Stimulated activated CD8-positive, alpha-beta memory T cell treated with anti-CD3 and anti-CD28 coated beads, Interleukin-7, amount 100 ng/mL, for 24 hours (primary cell): Measurements from ENCODE around the gene TMEM44.
"Not testable (repeated sequence)": the region's sequence is repeated elsewhere in the genome, so short reads cannot be mapped to it uniquely, and the experiment has no call there.

ENCODE experiments used
- DNase-seq: peaks from one replicate; pipeline ENCODE4 v3.0.0-alpha.2; 2020; ENCODE audit warnings: low read depth

Gene TMEM44

DNA sequence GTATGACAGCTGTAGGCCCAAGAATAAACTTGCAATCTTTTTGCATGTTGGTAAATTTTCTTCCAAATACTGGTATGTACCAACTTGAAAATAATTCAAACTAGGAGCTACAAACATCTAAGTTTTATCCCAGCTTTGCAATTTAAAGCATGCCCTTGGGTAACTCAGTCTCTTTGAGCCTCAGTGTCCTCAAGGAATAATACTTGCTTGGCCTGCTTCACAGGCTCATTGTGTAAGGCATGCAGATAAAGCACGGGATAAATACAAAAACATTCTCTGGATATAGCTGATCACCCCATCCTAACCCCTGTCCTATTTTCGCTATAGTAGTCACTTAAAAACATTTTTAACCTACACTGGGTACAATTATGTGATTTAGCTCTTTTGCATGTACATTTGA is 9.6 kb upstream of the TMEM44 start:
- DNase-seq = no peak

- peak; percentile 15 for DNase-seq
These were observed 7.6 kb upstream of the TMEM44 start for GRCh38 chr3:194640829-194641228.

DNA sequence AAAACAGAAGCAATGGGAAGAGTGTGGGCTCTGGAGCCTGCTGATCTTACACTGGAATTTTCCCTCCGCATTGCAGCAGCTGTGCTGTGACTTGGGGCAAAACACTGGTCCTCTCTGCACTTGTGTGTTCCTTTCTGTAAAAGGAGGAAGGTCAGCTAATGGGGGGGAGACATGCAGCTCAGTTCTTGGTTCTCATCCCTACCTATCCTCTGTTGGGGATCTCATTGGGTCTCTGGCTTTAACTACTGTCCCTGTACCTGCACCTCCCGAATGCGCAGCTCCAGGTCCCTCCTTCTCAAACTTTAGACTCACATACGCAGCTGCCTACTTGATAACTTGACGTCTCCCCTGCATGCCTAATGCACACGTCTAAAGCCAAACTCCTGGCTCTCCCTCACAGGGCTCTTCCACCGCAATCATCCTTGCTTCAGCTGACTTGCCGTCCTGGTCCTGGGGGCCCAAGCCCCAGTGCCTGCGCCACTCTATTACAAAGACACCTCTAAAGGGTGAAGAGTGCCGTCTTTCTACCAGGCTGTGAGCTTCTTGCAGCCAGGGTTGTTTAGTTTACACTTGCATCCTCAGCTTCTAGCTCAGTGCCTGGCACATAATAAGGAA is 5.9 kb upstream of the TMEM44 start:
- DNase-seq = no peak

DNA sequence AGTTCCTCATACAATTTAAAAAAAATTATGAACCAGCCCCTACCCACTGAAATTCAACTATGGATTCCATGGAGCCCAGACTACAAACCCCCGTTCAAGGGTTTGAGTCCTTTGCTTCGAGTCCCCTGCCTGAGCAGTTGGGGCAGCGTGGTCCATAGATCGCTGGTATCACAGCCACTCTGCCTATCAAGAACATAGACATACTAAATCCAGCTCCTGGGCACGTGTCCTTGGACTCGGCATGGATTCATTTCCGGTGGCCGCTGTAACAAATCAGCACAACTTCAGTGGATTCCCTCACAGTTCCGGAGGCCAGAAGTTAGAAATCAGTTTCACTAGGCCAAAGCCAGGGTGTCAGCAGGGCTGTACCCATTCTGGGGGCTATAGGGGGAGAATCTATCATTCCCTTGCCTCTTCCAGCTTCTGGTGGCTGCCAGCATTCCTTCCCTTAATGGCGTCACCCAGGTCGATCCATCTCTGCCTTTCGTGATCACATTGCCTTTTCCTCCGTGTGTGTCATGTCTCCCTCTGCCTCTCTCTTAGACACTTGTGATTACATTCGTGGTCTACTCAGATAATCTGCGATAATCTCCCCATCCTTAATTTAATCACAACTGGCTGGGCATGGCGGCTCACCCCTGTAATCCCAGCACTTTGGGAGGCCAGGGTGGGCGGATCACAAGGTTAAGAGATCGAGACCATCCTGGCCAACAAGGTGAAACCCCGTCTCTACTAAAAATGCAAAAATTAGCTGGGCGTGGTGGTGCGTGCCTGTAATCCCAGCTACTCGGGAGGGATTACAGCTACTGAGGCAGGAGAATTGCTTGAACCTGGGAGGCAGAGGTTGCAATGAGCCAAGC is 4.6 kb upstream of the TMEM44 start:
- no peak for DNase-seq

- DNase-seq = no peak
These were observed 3.8 kb upstream of the TMEM44 start for GRCh38 chr3:194637066-194637465.

GRCh38 chr3:194632809-194633348 is 340 bp downstream of the TMEM44 start:
- DNase-seq = no peak

- DNase-seq = no peak
These were observed 902 bp downstream of the TMEM44 start for GRCh38 chr3:194632226-194632808.

DNA sequence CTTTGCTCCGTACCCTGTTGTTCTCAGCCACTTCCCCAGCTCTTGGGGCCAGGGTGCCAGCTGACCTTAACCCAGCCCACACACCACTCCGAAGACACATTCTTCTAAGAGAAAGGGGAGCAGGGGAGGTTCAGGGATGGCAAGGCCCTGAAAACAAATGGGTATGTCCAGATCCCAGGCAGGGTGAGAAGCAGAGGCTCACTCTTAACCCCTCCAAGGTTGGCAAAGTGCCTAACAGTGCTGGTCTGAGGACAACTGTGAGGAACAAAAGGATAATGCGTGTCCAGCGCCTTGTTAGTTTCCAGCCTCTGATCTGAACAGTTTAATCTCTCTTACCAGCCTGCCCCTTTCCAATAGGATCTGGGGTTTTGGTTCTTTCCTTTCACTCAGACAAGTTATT is 1.5 kb downstream of the TMEM44 start:
- DNase-seq = no peak

DNA sequence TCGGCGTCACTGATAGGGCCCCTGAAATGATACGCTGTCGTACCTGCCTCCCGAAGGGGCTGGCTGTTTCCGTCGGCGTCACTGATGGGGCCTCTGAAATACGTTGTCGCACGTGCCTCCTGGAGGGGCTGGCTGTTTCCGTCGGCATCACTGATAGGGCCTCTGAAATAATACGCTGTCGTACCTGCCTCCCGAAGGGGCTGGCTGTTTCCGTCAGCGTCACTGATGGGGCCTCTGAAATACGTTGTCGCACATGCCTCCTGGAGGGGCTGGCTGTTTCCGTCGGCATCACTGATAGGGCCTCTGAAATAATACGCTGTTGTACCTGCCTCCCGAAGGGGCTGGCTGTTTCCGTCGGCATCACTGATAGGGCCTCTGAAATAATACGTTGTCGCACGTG is 2.5 kb downstream of the TMEM44 start:
- not testable (repeated sequence) for DNase-seq

- no peak for DNase-seq
These were observed 8.3 kb downstream of the TMEM44 start for GRCh38 chr3:194624956-194625355.

DNA sequence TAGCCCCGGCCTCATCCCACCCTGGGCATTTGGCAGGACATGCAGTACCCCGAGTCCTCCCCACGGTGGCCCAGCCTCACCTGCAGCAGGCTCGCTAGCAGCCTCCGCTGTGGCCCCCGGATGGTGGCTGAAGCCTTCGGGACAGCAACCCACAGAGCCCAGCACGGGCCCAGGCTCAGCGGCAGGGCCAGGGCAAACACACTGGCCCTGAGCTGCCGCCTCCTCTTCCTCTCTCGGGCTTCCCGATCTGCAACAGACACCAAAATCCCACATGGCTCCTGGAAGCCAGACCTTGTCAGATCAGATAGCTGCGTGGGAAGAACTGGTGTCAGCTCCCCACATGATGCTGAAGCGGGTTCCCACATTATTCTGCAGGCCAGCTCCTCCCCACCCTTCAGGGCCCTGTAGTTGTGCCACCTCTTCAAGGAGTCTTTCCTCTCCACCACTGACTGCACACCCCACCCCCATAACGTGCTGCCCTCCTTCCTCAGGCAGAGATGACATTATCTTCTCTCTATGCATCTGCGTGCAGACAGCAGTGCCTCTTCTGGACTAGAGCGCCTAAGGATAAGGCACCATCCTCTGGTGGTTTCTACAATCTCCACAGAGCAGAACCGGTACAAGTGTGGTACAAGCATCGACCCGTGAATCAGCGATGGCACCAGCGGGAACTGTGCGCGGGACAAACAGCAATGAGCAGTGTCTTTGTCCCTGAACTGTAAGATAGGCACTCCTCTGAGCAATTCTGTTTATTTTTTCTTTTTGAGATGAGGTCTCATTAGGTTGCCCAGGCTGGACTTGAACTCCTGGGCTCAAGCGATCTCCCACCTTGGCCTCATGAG is 9.5 kb downstream of the TMEM44 start:
- DNase-seq = no peak

DNA sequence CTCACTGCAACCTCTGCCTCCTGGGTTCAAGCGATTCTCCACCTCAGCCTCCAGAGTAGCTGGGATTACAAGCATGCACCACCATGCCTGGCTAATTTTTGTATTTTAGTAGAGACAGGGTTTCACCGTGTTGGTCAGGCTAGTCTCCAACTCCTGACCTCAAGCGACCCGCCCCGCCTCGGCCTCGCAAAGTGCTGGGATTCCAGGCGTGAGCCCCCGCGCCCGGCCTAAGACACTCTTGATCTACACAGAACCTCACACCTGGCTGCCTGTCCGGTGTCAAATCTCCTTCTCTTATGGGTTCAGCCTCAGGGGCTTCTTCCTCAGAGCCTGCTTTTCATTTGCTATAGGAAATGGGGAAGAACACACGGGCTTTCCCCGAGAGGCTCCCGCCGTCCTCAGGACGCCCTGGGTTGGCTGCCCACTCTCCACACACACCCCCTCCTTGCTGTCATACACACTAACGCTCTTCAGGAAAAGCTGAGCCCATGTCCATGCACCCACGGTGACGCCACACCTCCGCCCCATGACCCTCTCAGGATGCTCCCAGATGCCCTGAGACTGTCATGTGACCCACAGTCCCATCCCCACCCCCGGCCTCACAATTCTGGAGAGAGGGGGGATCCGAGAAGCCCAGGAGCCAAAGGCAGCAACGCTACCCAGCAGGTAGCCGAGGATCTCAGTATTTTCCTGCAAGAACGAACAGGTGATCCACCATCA is 10.4 kb downstream of the TMEM44 start:
- DNase-seq = no peak

DNA sequence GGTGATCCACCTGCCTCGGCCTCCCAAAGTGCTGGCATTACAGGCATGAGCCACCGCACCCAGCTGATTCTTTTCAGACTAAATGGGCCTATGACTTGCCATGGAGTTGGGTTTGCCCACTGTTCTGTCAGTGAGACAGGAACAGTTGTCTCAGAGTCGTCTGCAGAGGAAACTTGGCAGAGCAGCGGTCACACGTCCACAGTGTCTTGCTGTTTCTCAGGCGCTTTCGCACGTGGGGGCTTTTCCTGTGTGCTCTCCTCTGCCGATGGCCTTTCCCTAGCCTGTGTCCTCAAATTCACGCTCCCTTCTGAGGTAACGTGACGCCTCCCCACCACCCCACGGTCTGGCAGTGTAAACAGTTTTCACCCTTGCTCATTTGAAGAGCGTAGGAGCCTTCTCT is 11.3 kb downstream of the TMEM44 start:
- no peak for DNase-seq

DNA sequence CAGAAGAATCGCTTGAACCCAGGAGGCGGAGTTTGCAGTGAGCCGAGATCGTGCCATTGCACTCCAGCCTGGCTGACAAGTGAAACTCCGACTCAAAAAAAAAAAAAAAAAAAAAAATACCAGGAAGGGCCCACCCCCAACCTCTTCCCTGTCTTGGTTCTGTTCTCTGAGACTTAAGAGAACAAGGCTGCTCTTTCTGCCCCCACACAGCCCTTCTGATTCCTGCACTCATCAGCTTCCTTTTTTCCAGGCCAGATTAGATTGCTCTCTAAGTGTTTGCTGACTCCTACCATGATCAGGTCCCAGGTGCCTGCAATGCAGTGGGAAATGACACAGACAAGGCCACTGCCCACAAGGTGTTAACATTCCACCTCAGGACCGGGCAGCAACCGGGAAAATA is 13.0 kb downstream of the TMEM44 start:
- no peak for DNase-seq

DNA sequence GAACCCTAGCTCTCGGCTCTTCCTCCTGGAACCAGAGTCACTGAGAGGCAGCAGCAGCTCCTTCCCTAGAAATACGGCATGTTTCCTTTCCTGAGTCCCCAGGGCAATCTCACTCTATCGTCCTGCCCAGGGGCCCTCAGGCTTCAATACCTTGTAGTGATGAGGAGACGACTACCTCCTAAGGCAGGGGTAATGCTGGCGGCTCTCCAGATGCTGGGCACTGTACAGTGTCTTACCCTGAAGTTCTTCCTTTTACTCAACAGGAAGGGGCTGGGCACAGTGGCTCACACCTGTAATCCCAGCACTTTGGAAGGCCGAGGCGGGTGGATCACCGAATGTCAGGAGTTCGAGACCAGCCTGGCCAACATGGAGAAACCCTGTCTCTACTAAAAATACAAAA is 13.5 kb downstream of the TMEM44 start:
- no peak for DNase-seq

DNA sequence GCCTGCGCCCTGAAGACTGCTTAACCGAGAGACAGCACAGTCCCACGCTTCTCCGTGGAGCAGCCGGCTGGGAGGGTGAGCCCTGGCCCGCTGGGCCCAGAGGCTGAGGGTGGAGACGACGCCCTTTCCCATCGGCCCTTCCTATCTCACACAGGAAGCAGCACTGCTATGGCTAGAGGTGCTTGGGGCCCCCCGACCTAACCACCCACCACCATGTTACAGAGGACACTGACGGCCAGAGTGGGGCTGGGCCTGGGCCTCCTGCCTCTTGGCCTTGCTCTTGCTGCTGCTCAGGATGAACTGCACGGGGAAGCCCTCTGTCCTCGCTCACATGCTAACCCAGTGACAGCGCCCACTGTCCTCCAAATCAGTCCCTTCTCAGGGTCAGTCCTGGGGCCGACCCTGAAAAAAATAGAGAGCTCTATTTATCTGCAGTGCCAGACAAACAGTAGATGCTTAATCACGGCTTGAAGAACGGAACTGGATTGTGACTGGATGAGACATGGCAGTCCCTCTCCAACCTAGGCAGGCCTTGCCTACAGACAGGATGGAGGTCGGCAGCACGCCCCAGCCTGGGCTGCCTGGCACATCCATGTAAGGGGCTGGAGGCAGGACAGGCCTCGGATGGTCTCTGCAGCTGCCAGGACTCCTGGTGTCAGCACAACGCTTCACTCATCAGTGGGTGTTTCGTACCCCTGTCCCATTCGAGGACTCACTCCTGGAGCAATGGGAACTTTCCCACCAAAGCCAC is 14.2 kb downstream of the TMEM44 start:
- no peak for DNase-seq

- no peak for DNase-seq
These were observed 15.4 kb downstream of the TMEM44 start for GRCh38 chr3:194617827-194618226.

- DNase-seq = no peak
These were observed 16.0 kb downstream of the TMEM44 start for GRCh38 chr3:194617143-194617671.

DNA sequence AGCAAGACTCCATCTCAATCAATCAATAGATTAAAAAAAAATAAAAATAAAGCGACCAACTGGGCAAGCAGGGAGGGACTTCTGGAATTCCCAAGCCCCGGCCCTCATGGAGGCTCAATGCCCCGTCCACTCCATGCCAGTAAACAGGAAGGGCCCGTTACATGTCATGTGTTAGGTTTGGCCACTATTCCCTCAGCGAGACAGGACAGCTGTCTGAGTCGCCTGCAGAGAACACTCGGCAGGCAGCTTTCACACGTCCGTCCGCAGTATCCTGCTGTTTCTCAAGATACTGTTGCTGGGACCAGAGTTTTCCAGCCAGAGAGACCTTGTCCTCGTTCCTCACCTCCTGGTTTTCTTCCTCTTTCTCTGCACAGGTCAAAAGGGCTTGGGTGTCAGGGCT is 18.0 kb downstream of the TMEM44 start:
- no peak for DNase-seq

- DNase-seq = no peak
These were observed 21.0 kb downstream of the TMEM44 start for GRCh38 chr3:194612221-194612620.
